ENCODE results near the gene GPATCH8.
A peak's percentile ranks its signal among the peaks of the same experiment; 100 is the strongest.

Gene GPATCH8

DNA sequence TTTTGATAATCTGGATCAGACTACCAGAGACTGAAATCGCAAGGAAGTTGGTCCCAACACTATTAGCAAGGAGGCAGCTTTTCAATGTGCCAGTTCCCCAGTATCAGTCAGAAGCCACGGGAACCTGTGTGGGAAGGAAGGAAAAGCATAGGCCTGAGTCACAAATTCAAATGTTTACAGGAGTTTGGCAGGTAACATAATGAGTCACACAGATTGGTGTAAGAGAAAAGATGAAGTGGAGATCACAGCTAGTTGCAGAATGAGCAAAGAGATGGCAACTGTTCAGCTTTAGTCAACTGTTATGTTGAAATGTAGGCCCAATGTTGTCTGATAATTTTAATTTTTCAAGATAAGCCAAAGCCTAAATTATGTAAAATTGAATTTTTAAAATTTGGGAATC lies 85.7 kb downstream of the GPATCH8 start:
- Histone ChIP-seq H4K12ac (ENCODE audit: low read depth, low read length) (no peak overlapping the region), H4K8ac (ENCODE audit: low read depth, low read length) (no peak overlapping the region), H2BK5ac (ENCODE audit: low read depth, low read length, poor library complexity) (no peak overlapping the region), H3K9me3 (ENCODE audit: insufficient read depth, low read depth, low read length) (no peaks in the 10 kb centered on the region), H2AK5ac (ENCODE audit: low read length) (no peak overlapping the region), H3K79me2 (ENCODE audit: control insufficient read depth, insufficient read depth, low read length, poor library complexity) (no peaks in the 10 kb centered on the region), H3K4me1 (ENCODE audit: control insufficient read depth in 1 of 2, insufficient read depth in 2 of 2, low read length in 2 of 2) (no peaks in the 10 kb centered on the region), H3K27ac (ENCODE audit: low read depth, low read length) (no peak overlapping the region), H2AFZ (ENCODE audit: insufficient read depth, low read length, poor library complexity) (no peak overlapping the region), H3K36me3 (ENCODE audit: control insufficient read depth in 1 of 2, insufficient read depth in 2 of 2, low read length in 2 of 2) (peaks cover 18 to 19% of the 10 kb centered on the region in 2 experiments), H3K79me1 (ENCODE audit: low read length) (no peaks in the 10 kb centered on the region), H3K4me3 (ENCODE audit: low read depth, low read length) (no peak overlapping the region), H3K27me3 (ENCODE audit: insufficient read depth, low read length) (no peaks in the 10 kb centered on the region), H3K14ac (ENCODE audit: low read length) (no peak overlapping the region), H4K91ac (ENCODE audit: low read depth, low read length) (no peak overlapping the region), H2BK12ac (ENCODE audit: low read length) (no peak overlapping the region), H3K4ac (ENCODE audit: low read depth, low read length) (no peak overlapping the region), H3K23ac (ENCODE audit: low read length) (no peak overlapping the region), H3K18ac (ENCODE audit: low read length) (no peak overlapping the region), H2BK120ac (ENCODE audit: insufficient read depth, low read length, poor library complexity) (no peak overlapping the region), H3K4me2 (ENCODE audit: low read length) (no peak overlapping the region), H3K9ac (ENCODE audit: low read length) (no peak overlapping the region)
- WGBS (ENCODE audit: extremely low coverage, insufficient coverage, insufficient read length): no CpG with 5 or more reads among the region's 2 CpGs
- peak; percentile 5 to 13 for DNase-seq

DNA sequence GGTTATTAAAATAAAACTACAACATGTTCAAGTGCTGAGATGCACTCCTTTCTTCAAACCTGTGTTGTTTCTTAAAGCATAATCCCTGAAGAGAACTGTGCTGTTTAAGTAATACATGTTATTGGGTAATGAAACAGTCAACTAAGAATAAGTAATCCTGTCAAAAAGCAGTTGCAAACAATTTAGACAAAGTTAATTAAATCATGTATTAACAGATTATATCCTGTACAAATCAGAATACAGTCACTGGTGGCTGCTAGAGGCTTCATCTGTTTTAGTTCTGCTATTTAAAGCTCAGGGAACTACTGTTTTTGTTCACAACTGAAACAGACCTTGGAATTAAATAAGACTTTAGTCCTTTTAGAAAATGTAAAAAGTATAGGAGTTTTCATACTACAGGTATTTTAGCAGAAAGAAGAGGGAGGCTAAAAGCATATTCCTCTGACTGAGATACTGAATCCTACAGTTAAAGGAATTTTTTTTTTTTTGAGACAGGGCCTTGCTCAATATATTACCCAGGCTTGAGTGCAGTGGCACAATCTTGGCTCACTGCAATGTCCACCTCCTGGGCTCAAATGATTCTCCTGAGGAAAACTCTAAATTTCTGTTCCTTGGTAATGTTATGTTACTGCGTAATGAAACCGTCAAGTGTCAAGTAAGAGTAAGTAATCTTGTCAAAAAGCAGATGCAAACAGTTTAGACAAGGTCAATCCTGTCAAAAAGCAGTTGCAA lies 86.5 kb downstream of the GPATCH8 start:
- Histone ChIP-seq H3K9me3 (ENCODE audit: insufficient read depth, low read depth, low read length) (no peaks in the 10 kb centered on the region), H2BK5ac (ENCODE audit: low read depth, low read length, poor library complexity) (no peak overlapping the region), H3K27ac (ENCODE audit: low read depth, low read length) (no peak overlapping the region), H3K79me2 (ENCODE audit: control insufficient read depth, insufficient read depth, low read length, poor library complexity) (no peaks in the 10 kb centered on the region), H3K9ac (ENCODE audit: low read length) (no peak overlapping the region), H4K8ac (ENCODE audit: low read depth, low read length) (no peak overlapping the region), H3K4me2 (ENCODE audit: low read length) (no peak overlapping the region), H3K4me3 (ENCODE audit: low read depth, low read length) (no peak overlapping the region), H3K4me1 (ENCODE audit: control insufficient read depth in 1 of 2, insufficient read depth in 2 of 2, low read length in 2 of 2) (no peaks in the 10 kb centered on the region), H3K79me1 (ENCODE audit: low read length) (no peaks in the 10 kb centered on the region), H3K27me3 (ENCODE audit: insufficient read depth, low read length) (no peaks in the 10 kb centered on the region), H2BK120ac (ENCODE audit: insufficient read depth, low read length, poor library complexity) (no peak overlapping the region), H4K91ac (ENCODE audit: low read depth, low read length) (no peak overlapping the region), H3K14ac (ENCODE audit: low read length) (no peak overlapping the region), H2AK5ac (ENCODE audit: low read length) (no peak overlapping the region), H3K18ac (ENCODE audit: low read length) (no peak overlapping the region), H2BK12ac (ENCODE audit: low read length) (no peak overlapping the region), H3K23ac (ENCODE audit: low read length) (no peak overlapping the region), H3K4ac (ENCODE audit: low read depth, low read length) (no peak overlapping the region), H3K36me3 (ENCODE audit: control insufficient read depth in 1 of 2, insufficient read depth in 2 of 2, low read length in 2 of 2) (peaks cover 16 to 18% of the 10 kb centered on the region in 2 experiments), H4K12ac (ENCODE audit: low read depth, low read length) (no peak overlapping the region), H2AFZ (ENCODE audit: insufficient read depth, low read length, poor library complexity) (no peak overlapping the region)
- WGBS (ENCODE audit: extremely low coverage, insufficient coverage, insufficient read length): no CpG with 5 or more reads among the region's 2 CpGs
- DNase-seq: no peak

DNA sequence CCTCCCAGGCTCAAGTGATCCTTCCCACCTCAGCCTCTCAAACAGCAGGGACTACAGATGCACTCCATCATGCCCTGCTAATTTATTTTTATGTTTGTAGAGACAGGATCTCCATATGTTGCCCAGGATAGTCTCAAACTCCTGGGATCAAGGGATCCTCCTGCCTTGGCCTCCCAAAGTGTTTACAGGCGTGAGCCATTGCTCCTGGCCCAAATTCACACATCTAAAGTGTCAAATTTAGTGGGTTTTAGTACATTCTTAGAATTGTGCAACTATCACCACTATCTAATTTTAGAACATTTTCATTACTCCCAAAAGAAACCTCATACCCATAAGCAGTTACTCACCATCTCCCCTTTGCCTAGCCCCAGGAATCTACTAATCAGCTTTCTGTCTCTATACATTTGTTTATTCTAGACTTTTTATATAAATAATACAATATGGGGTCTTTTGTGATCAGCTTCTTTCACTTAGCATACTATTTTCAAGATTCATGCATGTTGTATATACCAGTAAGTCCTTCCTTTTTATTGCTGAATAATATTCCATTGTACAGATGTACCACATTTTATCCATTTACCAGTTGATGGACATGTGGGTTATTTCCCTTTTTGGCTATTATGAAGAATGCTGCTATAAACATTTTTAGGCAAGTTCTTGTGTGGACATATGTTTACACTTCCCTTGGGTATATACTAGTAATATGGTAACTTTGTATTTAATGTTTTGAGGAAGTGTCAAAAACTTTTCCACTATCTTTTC lies 88.6 kb downstream of the GPATCH8 start:
- Histone ChIP-seq H3K23ac (ENCODE audit: low read length) (no peak overlapping the region), H2BK12ac (ENCODE audit: low read length) (no peak overlapping the region), H3K79me2 (ENCODE audit: control insufficient read depth, insufficient read depth, low read length, poor library complexity) (no peaks in the 10 kb centered on the region), H4K91ac (ENCODE audit: low read depth, low read length) (no peak overlapping the region), H4K12ac (ENCODE audit: low read depth, low read length) (no peak overlapping the region), H2AK5ac (ENCODE audit: low read length) (no peak overlapping the region), H2BK5ac (ENCODE audit: low read depth, low read length, poor library complexity) (no peak overlapping the region), H2AFZ (ENCODE audit: insufficient read depth, low read length, poor library complexity) (no peak overlapping the region), H3K18ac (ENCODE audit: low read length) (no peak overlapping the region), H3K4me2 (ENCODE audit: low read length) (no peak overlapping the region), H3K14ac (ENCODE audit: low read length) (no peak overlapping the region), H3K9me3 (ENCODE audit: insufficient read depth, low read depth, low read length) (no peaks in the 10 kb centered on the region), H3K4ac (ENCODE audit: low read depth, low read length) (no peak overlapping the region), H2BK120ac (ENCODE audit: insufficient read depth, low read length, poor library complexity) (no peak overlapping the region), H3K4me3 (ENCODE audit: low read depth, low read length) (no peak overlapping the region), H3K4me1 (ENCODE audit: control insufficient read depth in 1 of 2, insufficient read depth in 2 of 2, low read length in 2 of 2) (no peaks in the 10 kb centered on the region), H3K79me1 (ENCODE audit: low read length) (no peaks in the 10 kb centered on the region), H3K27me3 (ENCODE audit: insufficient read depth, low read length) (no peaks in the 10 kb centered on the region), H3K9ac (ENCODE audit: low read length) (no peak overlapping the region), H4K8ac (ENCODE audit: low read depth, low read length) (no peak overlapping the region), H3K27ac (ENCODE audit: low read depth, low read length) (no peak overlapping the region), H3K36me3 (ENCODE audit: control insufficient read depth in 1 of 2, insufficient read depth in 2 of 2, low read length in 2 of 2) (peaks cover 13 to 14% of the 10 kb centered on the region in 2 experiments)
- no peak for DNase-seq
- WGBS (ENCODE audit: extremely low coverage, insufficient coverage, insufficient read length): no CpG with 5 or more reads among the region's 1 CpG

DNA sequence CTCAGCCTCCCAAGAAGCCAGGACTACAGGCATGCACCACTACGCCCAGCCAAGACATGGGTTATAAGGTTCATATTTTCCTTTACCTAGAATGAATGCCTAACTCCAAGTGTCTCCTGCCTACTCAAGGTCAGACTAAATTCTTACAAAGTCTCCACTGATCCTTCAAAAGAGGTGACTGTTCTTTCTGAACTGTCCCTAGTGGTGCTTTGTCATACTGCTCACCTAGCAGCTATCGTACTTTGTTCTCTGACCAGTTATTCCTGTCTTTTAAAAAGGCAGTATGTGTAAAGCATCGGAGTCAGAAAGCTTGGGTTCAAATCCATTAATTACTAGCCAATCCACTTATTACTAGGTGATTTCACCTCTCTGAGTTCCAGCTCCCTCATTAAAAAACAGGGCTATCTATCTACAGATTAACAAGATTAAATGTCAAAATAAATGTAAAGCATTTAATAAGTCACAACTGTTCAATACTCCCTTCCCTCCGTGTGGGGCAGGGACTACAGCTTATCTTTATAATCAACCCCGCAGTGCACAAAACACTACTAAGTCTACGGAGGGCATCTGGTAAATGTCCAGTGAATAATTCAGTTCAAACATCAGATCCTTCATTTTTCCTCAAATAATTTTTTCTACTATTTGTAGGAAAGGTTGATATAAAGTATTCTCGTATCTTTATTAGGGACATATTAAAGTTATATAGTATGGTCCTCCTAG lies 93.7 kb downstream of the GPATCH8 start:
- Histone ChIP-seq H3K79me2 (ENCODE audit: control insufficient read depth, insufficient read depth, low read length, poor library complexity) (no peaks in the 10 kb centered on the region), H2AFZ (ENCODE audit: insufficient read depth, low read length, poor library complexity) (no peak overlapping the region), H3K14ac (ENCODE audit: low read length) (no peak overlapping the region), H4K8ac (ENCODE audit: low read depth, low read length) (no peak overlapping the region), H2AK5ac (ENCODE audit: low read length) (no peak overlapping the region), H2BK5ac (ENCODE audit: low read depth, low read length, poor library complexity) (no peak overlapping the region), H4K12ac (ENCODE audit: low read depth, low read length) (no peak overlapping the region), H4K91ac (ENCODE audit: low read depth, low read length) (no peak overlapping the region), H3K18ac (ENCODE audit: low read length) (no peak overlapping the region), H3K79me1 (ENCODE audit: low read length) (no peaks in the 10 kb centered on the region), H3K9me3 (ENCODE audit: insufficient read depth, low read depth, low read length) (no peaks in the 10 kb centered on the region), H3K9ac (ENCODE audit: low read length) (no peak overlapping the region), H3K4me2 (ENCODE audit: low read length) (no peak overlapping the region), H3K4me3 (ENCODE audit: low read depth, low read length) (no peak overlapping the region), H3K4ac (ENCODE audit: low read depth, low read length) (no peak overlapping the region), H3K23ac (ENCODE audit: low read length) (no peak overlapping the region), H2BK12ac (ENCODE audit: low read length) (no peak overlapping the region), H3K36me3 (ENCODE audit: control insufficient read depth in 1 of 2, insufficient read depth in 2 of 2, low read length in 2 of 2) (peaks cover 0 to 10% of the 10 kb centered on the region in 2 experiments), H2BK120ac (ENCODE audit: insufficient read depth, low read length, poor library complexity) (no peak overlapping the region), H3K4me1 (ENCODE audit: control insufficient read depth in 1 of 2, insufficient read depth in 2 of 2, low read length in 2 of 2) (peaks cover 0 to 4% of the 10 kb centered on the region in 2 experiments), H3K27ac (ENCODE audit: low read depth, low read length) (no peak overlapping the region), H3K27me3 (ENCODE audit: insufficient read depth, low read length) (no peaks in the 10 kb centered on the region)
- DNase-seq: peak in 1 of 2 donors; percentile 16
- no CpG with 5 or more reads among the region's 7 CpGs for whole genome bisulfite sequencing (ENCODE audit: extremely low coverage, insufficient coverage, insufficient read length)

All from trophoblast cell (in vitro differentiated cells and primary cell).